Right forelimb (tissue), 1 donor: Measurements from ENCODE around the gene MAPKAP1.
A peak's percentile ranks its signal among the peaks of the same experiment; 100 is the strongest.

Source experiments
- DNase-seq: peaks from one replicate; pipeline ENCODE4 v3.0.0-alpha.2; 2018

Gene MAPKAP1

GRCh38 chr9:125442452-125442851 lies 264.6 kb downstream of the MAPKAP1 start:
- DNase-seq: no peak

- DNase-seq: no peak
These were observed 266.6 kb downstream of the MAPKAP1 start for GRCh38 chr9:125440411-125440810.

GRCh38 chr9:125439434-125440272 lies 267.4 kb downstream of the MAPKAP1 start:
- no peak for DNase-seq

GRCh38 chr9:125438506-125439433 lies 268.2 kb downstream of the MAPKAP1 start:
- DNase-seq: no peak

- no peak for DNase-seq
These were observed 269.2 kb downstream of the MAPKAP1 start for GRCh38 chr9:125437771-125438221.

- peak; percentile 35 for DNase-seq
These were observed 270.2 kb downstream of the MAPKAP1 start for GRCh38 chr9:125436613-125437443.

- DNase-seq: peak; percentile 30
These were observed 271.0 kb downstream of the MAPKAP1 start for GRCh38 chr9:125435776-125436612.

- DNase-seq: peak; percentile 26
These were observed 271.8 kb downstream of the MAPKAP1 start for GRCh38 chr9:125434986-125435775.

GRCh38 chr9:125433461-125434011 lies 273.5 kb downstream of the MAPKAP1 start:
- DNase-seq: peak; percentile 59

- peak; percentile 34 for DNase-seq
These were observed 274.2 kb downstream of the MAPKAP1 start for GRCh38 chr9:125432715-125433385.

GRCh38 chr9:125431741-125432271 lies 275.2 kb downstream of the MAPKAP1 start:
- DNase-seq: no peak

- DNase-seq: no peak
These were observed 276.0 kb downstream of the MAPKAP1 start for GRCh38 chr9:125431012-125431305.

- DNase-seq: no peak
These were observed 276.6 kb downstream of the MAPKAP1 start for GRCh38 chr9:125430161-125431011.

GRCh38 chr9:125429476-125430160 lies 277.4 kb downstream of the MAPKAP1 start:
- no peak for DNase-seq

GRCh38 chr9:125428902-125429467 lies 278.0 kb downstream of the MAPKAP1 start:
- DNase-seq: peak; percentile 65

GRCh38 chr9:125428060-125428901 lies 278.7 kb downstream of the MAPKAP1 start:
- DNase-seq: no peak

GRCh38 chr9:125427556-125427955 lies 279.5 kb downstream of the MAPKAP1 start:
- no peak for DNase-seq
